Cardiac ventricle fibroblast (primary cell): ENCODE measurements around the gene HIGD1B. TPM values are rescaled to one million over a fixed set of nuclear protein-coding genes. Genes with fewer than 3 reads are reported as not detected.

Source experiments
- total RNA-seq: library from RNA; depleted of rRNA; stranded (reverse); fragments of >200 nt; gene quantifications from 2 replicates; pipeline ENCODE4 v1.2.3, GENCODE V29; 2015

HIGD1B gene
- total RNA-seq, result not detected in 2 replicates

DNA sequence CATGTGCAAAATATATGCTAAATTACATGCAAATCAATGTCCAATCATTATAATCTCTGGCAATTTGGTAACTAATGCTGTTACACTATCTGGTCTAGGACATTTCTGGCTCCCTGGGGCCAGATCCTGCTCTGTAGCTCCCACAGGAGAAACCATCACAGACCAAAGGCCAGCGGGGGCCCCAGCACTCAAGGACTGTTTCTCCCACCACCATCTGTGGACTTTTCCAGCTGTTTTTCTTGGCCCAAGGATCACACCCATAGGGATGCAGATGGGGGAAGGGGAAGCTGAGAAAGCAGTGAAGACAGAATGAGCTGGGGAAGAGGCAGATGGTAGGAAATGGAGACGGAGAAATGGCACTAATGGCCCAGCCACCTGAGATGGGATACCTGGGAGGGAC is at the start of gene HIGD1B:
Gene HIGD1B, plus strand, starts transcription at position 298 of the 400 bp plus-strand sequence. CDS start 270 bp downstream, outside the sequence.

DNA sequence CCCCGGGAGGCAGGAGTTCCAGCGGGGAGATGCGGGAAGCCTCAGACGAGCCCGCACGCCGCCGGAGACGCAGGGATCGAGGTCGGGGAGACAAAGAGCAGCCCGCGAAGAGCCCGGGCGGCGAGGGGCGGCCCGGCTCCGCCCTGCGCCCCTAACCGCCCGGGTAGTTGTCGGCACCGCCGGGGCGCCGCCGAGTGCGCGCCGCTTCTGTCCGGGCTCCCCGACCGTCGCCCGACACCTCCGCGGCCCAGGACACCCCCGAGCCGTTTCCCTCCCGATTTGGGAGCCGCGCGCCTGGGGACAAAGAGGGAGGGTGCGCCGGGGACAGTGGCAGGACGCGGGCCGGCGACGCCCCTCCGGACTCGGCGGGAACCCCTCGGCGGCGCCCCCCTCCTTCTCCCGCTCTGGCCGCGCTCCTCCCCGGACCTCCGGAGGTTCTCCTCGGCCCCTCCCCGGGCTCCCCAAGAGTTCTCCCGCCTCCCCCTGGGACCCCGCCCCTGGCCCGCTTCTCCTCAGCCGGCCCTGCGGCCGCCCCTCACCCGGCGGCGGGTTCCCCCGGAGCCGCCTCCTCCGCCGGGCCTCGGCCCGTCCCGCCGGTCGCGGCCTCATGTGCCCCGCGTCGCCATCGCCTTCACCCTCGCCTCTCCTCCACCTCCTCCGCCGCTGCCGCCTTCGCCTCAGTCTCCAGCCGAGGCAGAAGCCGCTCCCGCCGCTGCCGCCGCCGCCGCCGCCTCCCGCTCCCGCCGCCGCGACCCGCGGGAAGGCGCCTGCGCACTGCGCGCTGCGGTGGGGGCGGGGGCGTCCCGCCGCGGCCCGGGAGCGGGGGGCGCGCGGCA is 17.9 kb upstream of the HIGD1B start, which contains the start of gene GJC1:
Gene GJC1, minus strand, starts transcription at position 765 of the 836 bp plus-strand sequence. CDS start 24,470 bp downstream, outside the sequence.

GRCh38 chr17:44899074-44899782 is 51.5 kb downstream of the HIGD1B start, which contains the start of gene EFTUD2:
TSS of gene EFTUD2 (minus strand) at chr17:44899445. CDS start at chr17:44894521, 4,924 bp downstream.

Other genes with a start within 250 kb of the HIGD1B start
- gene MEIOC, start 191.4 kb upstream of the HIGD1B start, total RNA-seq, result 0.06 and 0.24 TPM in 2 replicates
- 15.0 and 18.5 TPM in 2 replicates for gene CCDC43, start 158.1 kb upstream of the HIGD1B start, total RNA-seq
- 1.0 and 1.4 TPM in 2 replicates for gene DBF4B, start 139.2 kb upstream of the HIGD1B start, total RNA-seq
- gene ADAM11, start 88.9 kb upstream of the HIGD1B start, total RNA-seq, result 0.15 and 0.25 TPM in 2 replicates
- 1.4 and 2.7 TPM in 2 replicates for gene GJC1, start 17.6 kb upstream of the HIGD1B start, total RNA-seq
- 56.2 and 75.9 TPM in 2 replicates for gene EFTUD2, start 51.6 kb downstream of the HIGD1B start, total RNA-seq
- not detected in 2 replicates for gene GFAP, start 67.6 kb downstream of the HIGD1B start, total RNA-seq
- 1.00 and 1.5 TPM in 2 replicates for gene KIF18B, start 99.9 kb downstream of the HIGD1B start, total RNA-seq
- gene C1QL1, start 120.4 kb downstream of the HIGD1B start, total RNA-seq, result 0.31 TPM in 1 of 2 replicates, not detected in the other
- gene DCAKD, start 203.7 kb downstream of the HIGD1B start, total RNA-seq, result 32.4 and 41.5 TPM in 2 replicates
- gene NMT1, start 213.4 kb downstream of the HIGD1B start, total RNA-seq, result 66.6 and 83.0 TPM in 2 replicates